HepG2 (cell line): Measurements from ENCODE around the gene LURAP1L. TPM values are rescaled to one million over a fixed set of nuclear protein-coding genes. Genes with fewer than 3 reads are reported as not detected.

Experiments
- ATAC-seq: fragments of 200-7000 bp; cut with Tn5 transposase; 3 replicates; pipeline ENCODE4 v1.9.1; 2020; ENCODE audit warnings: mild to moderate bottlenecking, moderate library complexity
- BruUV-seq: library from RNA; stranded (reverse); fragments of 400-500 nt; replicated peaks from 2 replicates; lab custom pipeline; 2021; lab: Mats Ljungman, UMichigan
- CTCF ChIA-PET: fragments of 300-600 bp; formaldehyde crosslinking; extraction: SDS; loops from one replicate; lab custom pipeline; 2021; ENCODE audit warnings: low total read pairs, inconsistent platforms, low intra/inter-chr PET ratio; lab: Yijun Ruan, JAX
- POLR2A ChIA-PET: fragments of 350-600 bp; sonication (Branson Sonifier 250); formaldehyde crosslinking; loops from one replicate; lab custom pipeline; 2020; ENCODE audit warnings: antibody characterized with exemption, inconsistent platforms; lab: Yijun Ruan, JAX
- DNase-seq: peaks from one replicate; pipeline ENCODE4 v3.0.0-alpha.2; 2015; ENCODE audit warnings: low spot score
- FAIRE-seq: peaks from 3 replicates; lab custom pipeline; 2011; peaks lifted over from hg19 to GRCh38; lab: Jason Lieb, UNC
- H2AFZ ChIP-seq: one replicate; pipeline ENCODE4 v1.6.1; 2011; ENCODE audit warnings: low read length, inconsistent platforms
- H3K27ac ChIP-seq: fragments of 300-600 bp; 3 replicates; pipeline ENCODE4 v1.8.0; 2011; ENCODE audit warnings: mixed run types, mild to moderate bottlenecking, mixed read lengths, low read length, inconsistent platforms; ENCODE audit not compliant: insufficient read depth; ENCODE audit errors: extremely low read length
- H3K27me3 ChIP-seq, 2 experiments: fragments of 200-600 bp in 1 of 2; 2 replicates in 1 of 2; 3 replicates in 1 of 2; pipeline versions ENCODE4 v1.6.0 to v1.8.0; 2011; ENCODE audit warnings: low read length in 2 of 2, mild to moderate bottlenecking in 2 of 2, moderate library complexity in 2 of 2, inconsistent platforms in 1 of 2; ENCODE audit not compliant: insufficient read depth in 2 of 2, control insufficient read depth in 1 of 2
- H3K36me3 ChIP-seq, 2 experiments: fragments of 200-600 bp in 1 of 2; replicated peaks in 1 of 2; 2 replicates in 1 of 2; 3 replicates in 1 of 2; pipeline versions ENCODE4 v1.5.1 to v1.8.0; 2011; ENCODE audit warnings: low read length in 2 of 2, inconsistent platforms in 1 of 2; ENCODE audit not compliant: insufficient read depth in 2 of 2, control insufficient read depth in 1 of 2
- H3K4me1 ChIP-seq: 2 replicates; pipeline ENCODE4 v1.5.1; 2012; ENCODE audit warnings: low read length, inconsistent platforms; ENCODE audit not compliant: insufficient read depth
- H3K4me2 ChIP-seq: 2 replicates; pipeline ENCODE4 v1.6.0; 2011; ENCODE audit warnings: low read depth, low read length, inconsistent platforms
- H3K4me3 ChIP-seq, 3 experiments: fragments of 200-600 bp in 1 of 3; sonication (generic), shearing (Covaris generic) in 1 of 3; replicated peaks in 1 of 3; 2 replicates each; pipeline ENCODE4 v1.5.1; 2011 to 2016; ENCODE audit warnings: low read length in 3 of 3, inconsistent platforms in 2 of 3, low read depth in 2 of 3, mild to moderate bottlenecking in 2 of 3, control low read depth in 1 of 3, mixed read lengths in 1 of 3; ENCODE audit not compliant: insufficient read depth in 1 of 3
- H3K79me2 ChIP-seq: one replicate; pipeline ENCODE4 v1.6.1; 2011; ENCODE audit warnings: low read length, inconsistent platforms; ENCODE audit not compliant: insufficient read depth
- H3K9ac ChIP-seq: 2 replicates; pipeline ENCODE4 v1.6.0; 2011; ENCODE audit warnings: mild to moderate bottlenecking, low read depth, low read length, inconsistent platforms; ENCODE audit not compliant: insufficient read depth
- H3K9me3 ChIP-seq: 2 replicates; pipeline ENCODE4 v1.5.1; 2012; ENCODE audit warnings: mild to moderate bottlenecking, low read length
- H4K20me1 ChIP-seq: 2 replicates; pipeline ENCODE4 v1.6.0; 2011; ENCODE audit warnings: inconsistent platforms, mild to moderate bottlenecking, low read length, moderate library complexity; ENCODE audit not compliant: insufficient read depth
- SAFB2 ChIP-seq: sonication (generic); formaldehyde crosslinking; IDR thresholded peaks from 2 replicates; pipeline ENCODE4 v1.5.1; 2020; ENCODE audit warnings: missing genetic modification reagents, low read depth, mild to moderate bottlenecking, borderline replicate concordance
- SKIL ChIP-seq: sonication (generic); formaldehyde crosslinking; IDR thresholded peaks from 2 replicates; pipeline ENCODE4 v1.8.0; 2022; ENCODE audit warnings: missing genetic modification reagents, mild to moderate bottlenecking, moderate library complexity, borderline replicate concordance
- TBX3 ChIP-seq: fragments of 450-650 bp; IDR thresholded peaks from 2 replicates; pipeline ENCODE4 v1.6.1; 2017; ENCODE audit warnings: antibody characterized with exemption, mild to moderate bottlenecking, inconsistent platforms, borderline replicate concordance
- ZFP91 ChIP-seq: sonication (generic); formaldehyde crosslinking; IDR thresholded peaks from 2 replicates; pipeline ENCODE4 v1.9.0; 2022; ENCODE audit warnings: missing genetic modification reagents, mild to moderate bottlenecking, borderline replicate concordance
- ZFYVE20 ChIP-seq: sonication (generic); formaldehyde crosslinking; IDR thresholded peaks from 2 replicates; pipeline ENCODE4 v1.8.0; 2023; ENCODE audit warnings: low read depth, mild to moderate bottlenecking, moderate library complexity, missing genetic modification reagents, borderline replicate concordance
- ZNF280D ChIP-seq: sonication (generic); formaldehyde crosslinking; IDR thresholded peaks from 2 replicates; pipeline ENCODE4 v1.5.1; 2020; ENCODE audit warnings: mild to moderate bottlenecking, missing genetic modification reagents
- WGBS: methylation state at CpG from one replicate; pipeline ENCODE4 v1.1.6; 2017; ENCODE audit warnings: low lambda C conversion rate; 5-methylcytosine and 5-hydroxymethylcytosine counted together
- in situ Hi-C: cut with HindIII; loops from 2 replicates; pipeline ENCODE4 v1.10.0; 2017; ENCODE audit warnings: low pct_unique_long_range_greater_than_20kb; ENCODE audit not compliant: extremely low pct_ligation_motif_present
- intact Hi-C: fragments of 100-400 bp; cut with micrococcal nuclease; formaldehyde crosslinking; loops from one replicate; pipeline ENCODE4 v1.10.0; 2022; ENCODE audit not compliant: unreplicated experiment
- polyA plus RNA-seq, 8 experiments: library from polyadenylated mRNA; depleted of rRNA in 3 of 8; stranded (reverse) in 7 of 8; unstranded in 1 of 8; fragments of >200 nt; fragmentation: Illumina TruSeq in 4 of 8; extraction: Trizol in 4 of 8; gene quantifications; 2 replicates each; pipeline versions ENCODE4 v1.2.1 to v1.2.3, GENCODE V29; 2011 to 2016; ENCODE audit warnings: low read depth in 4 of 8, missing spikeins in 1 of 8, mixed read lengths in 1 of 8; ENCODE audit not compliant: insufficient read depth in 1 of 8
- total RNA-seq, 5 experiments: library from RNA; depleted of rRNA; stranded (reverse); fragments of >200 nt; fragmentation: Illumina TruSeq; extraction: Trizol; gene quantifications; 2 replicates each; pipeline ENCODE4 v1.2.3, GENCODE V29; 2016; ENCODE audit warnings: low read depth in 1 of 5

Gene LURAP1L
- total and polyA plus RNA-seq, 2 of the 13 experiments (the other 11 are each of a cell fraction or from before 2014, with no cell fraction given), result 6.7 to 16.6 TPM

- CTCF ChIA-PET, result no interaction called here
- Histone ChIP-seq H3K4me2 (no peak overlapping the region), H3K9me3 (no peaks in the 10 kb centered on the region), H4K20me1 (no peaks in the 10 kb centered on the region), H3K4me1 (peaks cover 16% of the 10 kb centered on the region), H3K79me2 (peaks cover 4% of the 10 kb centered on the region), H3K9ac (no peak overlapping the region), H3K27me3 (no peaks in the 10 kb centered on the region), H3K27ac (no peak overlapping the region), H3K36me3 (no peaks in the 10 kb centered on the region), H2AFZ (no peak overlapping the region), H3K4me3 (no peak overlapping the region)
- no peak for TF ChIP-seq SKIL (CRISPR knock-in tag)
- DNase-seq (no peak), FAIRE-seq (no peak), ATAC-seq (no peak)
- in situ Hi-C loops, result no loop called here
- no TSS peak for BruUV-seq
- intact Hi-C loops, result no loop called here
- POLR2A ChIA-PET, result interaction anchor here (1.4 to 1.5 kb wide), 2 partner anchors 14 to 16 kb away, joined by 3 to 5 read pairs; no protein-coding TSS in a partner anchor
- WGBS, result 100% methylated on average over 1 of the region's 1 CpG
Observed at GRCh38 chr9:12798066-12798770, 23.4 kb downstream of the LURAP1L start.

- POLR2A ChIA-PET, result interaction anchor here (1.5 to 1.7 kb wide), 2 partner anchors 9 to 25 kb away, joined by 3 to 5 read pairs; no protein-coding TSS in a partner anchor
- 100% methylated on average over 2 of the region's 2 CpGs for WGBS
- CTCF ChIA-PET, result no interaction called here
- TF ChIP-seq ZNF280D (CRISPR knock-in tag) (no peak), ZFYVE20 (no peak), ZFP91 (no peak), TBX3 (no peak), SAFB2 (CRISPR knock-in tag) (no peak)
Observed at GRCh38 chr9:12801187-12801586, 26.4 kb downstream of the LURAP1L start.

More at GRCh38 chr9:12801187-12801586, 26.4 kb downstream of the LURAP1L start:
- BruUV-seq, result no TSS peak
- H3K9me3 ChIP-seq, result no peaks in the 10 kb centered on the region
- FAIRE-seq (no peak), DNase-seq (no peak), ATAC-seq (no peak)
- H3K4me3 ChIP-seq, result no peak overlapping the region
- no peaks in the 10 kb centered on the region for H3K4me1 ChIP-seq
- no peaks in the 10 kb centered on the region for H4K20me1 ChIP-seq
- no peak overlapping the region for H2AFZ ChIP-seq
- no peaks in the 10 kb centered on the region for H3K36me3 ChIP-seq
- in situ Hi-C loops (no loop called here), intact Hi-C loops (no loop called here)
- H3K27me3 ChIP-seq, result no peaks in the 10 kb centered on the region
- no peak overlapping the region for H3K27ac ChIP-seq
- no peaks in the 10 kb centered on the region for H3K79me2 ChIP-seq
- H3K4me2 ChIP-seq, result no peak overlapping the region
- no peak overlapping the region for H3K9ac ChIP-seq
